Measurements from ENCODE around the gene KRT14. TPM values are rescaled to one million over a fixed set of nuclear protein-coding genes. Genes with fewer than 3 reads are reported as not detected.
"Not testable (repeated sequence)": the region's sequence is repeated elsewhere in the genome, so short reads cannot be mapped to it uniquely, and the experiment has no call there.

The KRT14 gene
- total and polyA plus RNA-seq, 2 donors (not counting 1 experiment from before 2014, with no cell fraction given): 0.94 TPM; not detected in 1

GRCh38 chr17:41620583-41621434 is 34.1 kb upstream of the KRT14 start:
- H3K9ac ChIP-seq (ENCODE audit: insufficient read depth, low read length): no peak overlapping the region
- peak in 1 of 2 donors; percentile 19 for DNase-seq (ENCODE audit: low read depth in 2 of 2)
- no peak for TF ChIP-seq CTCF (conservative IDR thresholded peaks at IDR 0.05 in 1 of 2, IDR thresholded peaks at IDR 0.05 in 1 of 2; ENCODE audit: low read depth in 1 of 2, low read length in 2 of 2)
- H3K4me1 ChIP-seq (ENCODE audit: control insufficient read depth, extremely low read depth, insufficient read depth, low read length): no peaks in the 10 kb centered on the region
- no peaks in the 10 kb centered on the region for H4K20me1 ChIP-seq (ENCODE audit: control insufficient read depth, extremely low read depth, insufficient read depth, low read length)
- H3K36me3 ChIP-seq (ENCODE audit: control insufficient read depth, insufficient read depth, low read length): no peaks in the 10 kb centered on the region
- no peak overlapping the region for H3K4me3 ChIP-seq (replicated peaks in 1 of 4; ENCODE audit: control extremely low read depth in 1 of 4, insufficient read depth in 1 of 4, low read depth in 3 of 4, low read length in 4 of 4)
- no peaks in the 10 kb centered on the region for H3K9me3 ChIP-seq (ENCODE audit: control insufficient read depth, insufficient read depth, low read depth, low read length)
- H3K27ac ChIP-seq (ENCODE audit: insufficient read depth, low read length): no peak overlapping the region
- no peaks in the 10 kb centered on the region for H3K79me2 ChIP-seq (ENCODE audit: control insufficient read depth, insufficient read depth, low read length)
- H2AFZ ChIP-seq (ENCODE audit: low read length): no peak overlapping the region
- H3K27me3 ChIP-seq (ENCODE audit: control insufficient read depth, insufficient read depth, low read length): peaks cover 6% of the 10 kb centered on the region
- no peak overlapping the region for H3K4me2 ChIP-seq (ENCODE audit: extremely low read depth, insufficient read depth, low read length)

GRCh38 chr17:41619927-41620582 is 33.4 kb upstream of the KRT14 start:
- H3K27me3 ChIP-seq (ENCODE audit: control insufficient read depth, insufficient read depth, low read length); H3K4me2 ChIP-seq (ENCODE audit: extremely low read depth, insufficient read depth, low read length); H3K9ac ChIP-seq (ENCODE audit: insufficient read depth, low read length); H3K4me3 ChIP-seq (replicated peaks in 1 of 4; ENCODE audit: control extremely low read depth in 1 of 4, insufficient read depth in 1 of 4, low read depth in 3 of 4, low read length in 4 of 4); H4K20me1 ChIP-seq (ENCODE audit: control insufficient read depth, extremely low read depth, insufficient read depth, low read length); H3K9me3 ChIP-seq (ENCODE audit: control insufficient read depth, insufficient read depth, low read depth, low read length); H3K36me3 ChIP-seq (ENCODE audit: control insufficient read depth, insufficient read depth, low read length); H3K79me2 ChIP-seq (ENCODE audit: control insufficient read depth, insufficient read depth, low read length); H3K4me1 ChIP-seq (ENCODE audit: control insufficient read depth, extremely low read depth, insufficient read depth, low read length); DNase-seq (ENCODE audit: low read depth in 2 of 2); H3K27ac ChIP-seq (ENCODE audit: insufficient read depth, low read length); H2AFZ ChIP-seq (ENCODE audit: low read length): not testable (repeated sequence)

GRCh38 chr17:41619036-41619926 is 32.6 kb upstream of the KRT14 start:
- Histone ChIP-seq H3K9me3 (ENCODE audit: control insufficient read depth, insufficient read depth, low read depth, low read length) (no peaks in the 10 kb centered on the region), H3K4me3 (replicated peaks in 1 of 4; ENCODE audit: control extremely low read depth in 1 of 4, insufficient read depth in 1 of 4, low read depth in 3 of 4, low read length in 4 of 4) (no peak overlapping the region), H2AFZ (ENCODE audit: low read length) (no peak overlapping the region), H3K79me2 (ENCODE audit: control insufficient read depth, insufficient read depth, low read length) (no peaks in the 10 kb centered on the region), H3K36me3 (ENCODE audit: control insufficient read depth, insufficient read depth, low read length) (no peaks in the 10 kb centered on the region), H3K27me3 (ENCODE audit: control insufficient read depth, insufficient read depth, low read length) (peaks cover 6% of the 10 kb centered on the region), H4K20me1 (ENCODE audit: control insufficient read depth, extremely low read depth, insufficient read depth, low read length) (no peaks in the 10 kb centered on the region), H3K9ac (ENCODE audit: insufficient read depth, low read length) (no peak overlapping the region), H3K4me1 (ENCODE audit: control insufficient read depth, extremely low read depth, insufficient read depth, low read length) (no peaks in the 10 kb centered on the region), H3K4me2 (ENCODE audit: extremely low read depth, insufficient read depth, low read length) (no peak overlapping the region), H3K27ac (ENCODE audit: insufficient read depth, low read length) (no peak overlapping the region)
- DNase-seq (ENCODE audit: low read depth in 2 of 2): no peak
- TF ChIP-seq CTCF (conservative IDR thresholded peaks at IDR 0.05 in 1 of 2, IDR thresholded peaks at IDR 0.05 in 1 of 2; ENCODE audit: low read depth in 1 of 2, low read length in 2 of 2): no peak
- no peak for TF ChIP-seq EZH2 (IDR thresholded peaks at IDR 0.05; ENCODE audit: low read length, missing control alignments)

Measured in fibroblast of lung (primary cell).